WTC11 (cell line): ENCODE results near the gene GPATCH8. TPM values are rescaled to one million over a fixed set of nuclear protein-coding genes. Genes with fewer than 3 reads are reported as not detected.

Experiments
- CBFB ChIP-seq: sonication (generic); formaldehyde crosslinking; IDR thresholded peaks from 2 replicates; pipeline ENCODE4 v1.8.1; 2022; ENCODE audit warnings: mild to moderate bottlenecking, low read depth, missing genetic modification reagents
- CTCF ChIP-seq: fragments of 200-600 bp; IDR thresholded peaks from 2 replicates; pipeline ENCODE4 v1.8.0; 2022; ENCODE audit warnings: antibody characterized with exemption
- E2F5 ChIP-seq: sonication (generic); formaldehyde crosslinking; IDR thresholded peaks from 2 replicates; pipeline ENCODE4 v1.8.1; 2022; ENCODE audit warnings: mild to moderate bottlenecking, moderate library complexity, missing genetic modification reagents
- ELF4 ChIP-seq: sonication (generic); formaldehyde crosslinking; IDR thresholded peaks from 2 replicates; pipeline ENCODE4 v1.8.1; 2022; ENCODE audit warnings: low read depth, mild to moderate bottlenecking, moderate library complexity, missing genetic modification reagents
- FOXK1 ChIP-seq: sonication (generic); formaldehyde crosslinking; IDR thresholded peaks from 2 replicates; pipeline ENCODE4 v1.8.0; 2022; ENCODE audit warnings: mild to moderate bottlenecking, moderate library complexity, missing genetic modification reagents
- FOXP1 ChIP-seq: sonication (generic); formaldehyde crosslinking; IDR thresholded peaks from 2 replicates; pipeline ENCODE4 v1.8.0; 2022; ENCODE audit warnings: missing genetic modification reagents, mild to moderate bottlenecking, moderate library complexity, borderline replicate concordance
- GABPB1 ChIP-seq: sonication (generic); formaldehyde crosslinking; IDR thresholded peaks from 2 replicates; pipeline ENCODE4 v1.8.1; 2023; ENCODE audit warnings: mild to moderate bottlenecking, missing genetic modification reagents
- KAT7 ChIP-seq: sonication (generic); formaldehyde crosslinking; IDR thresholded peaks from 2 replicates; pipeline ENCODE4 v1.8.1; 2023; ENCODE audit warnings: missing genetic modification reagents, mild to moderate bottlenecking, borderline replicate concordance
- MLX ChIP-seq: sonication (generic); formaldehyde crosslinking; IDR thresholded peaks from 2 replicates; pipeline ENCODE4 v1.8.1; 2023; ENCODE audit warnings: mild to moderate bottlenecking, missing genetic modification reagents, moderate library complexity
- MXD4 ChIP-seq: fragments of 250-450 bp; sonication (Bioruptor Pico); IDR thresholded peaks from 2 replicates; pipeline ENCODE4 v1.8.0; 2021; ENCODE audit warnings: mild to moderate bottlenecking, moderate library complexity, borderline replicate concordance
- NFE2L1 ChIP-seq: sonication (generic); formaldehyde crosslinking; IDR thresholded peaks from 2 replicates; pipeline ENCODE4 v1.8.1; 2023; ENCODE audit warnings: missing genetic modification reagents
- NR1H2 ChIP-seq: sonication (generic); formaldehyde crosslinking; IDR thresholded peaks from 2 replicates; pipeline ENCODE4 v1.9.0; 2021; ENCODE audit warnings: mild to moderate bottlenecking, moderate library complexity, missing genetic modification reagents
- NR2C2 ChIP-seq: sonication (generic); formaldehyde crosslinking; IDR thresholded peaks from 2 replicates; pipeline ENCODE4 v1.8.0; 2022; ENCODE audit warnings: mild to moderate bottlenecking, missing genetic modification reagents
- SMAD4 ChIP-seq: sonication (generic); formaldehyde crosslinking; IDR thresholded peaks from 2 replicates; pipeline ENCODE4 v1.8.0; 2022; ENCODE audit warnings: mild to moderate bottlenecking, missing genetic modification reagents
- SP1 ChIP-seq: sonication (generic); formaldehyde crosslinking; conservative IDR thresholded peaks from 2 replicates; pipeline ENCODE4 v1.8.1; 2022; ENCODE audit warnings: missing genetic modification reagents
- TEAD4 ChIP-seq: sonication (generic); formaldehyde crosslinking; IDR thresholded peaks from 2 replicates; pipeline ENCODE4 v1.8.0; 2022; ENCODE audit warnings: mild to moderate bottlenecking, missing genetic modification reagents
- ZNF219 ChIP-seq: sonication (generic); formaldehyde crosslinking; IDR thresholded peaks from 2 replicates; pipeline ENCODE4 v1.8.0; 2023; ENCODE audit warnings: missing genetic modification reagents, mild to moderate bottlenecking, borderline replicate concordance
- ZNF416 ChIP-seq: fragments of 250-450 bp; sonication (Bioruptor Pico); IDR thresholded peaks from 2 replicates; pipeline ENCODE4 v1.9.0; 2021; ENCODE audit warnings: mild to moderate bottlenecking, inconsistent platforms
- ZNF671 ChIP-seq: fragments of 250-450 bp; sonication (Bioruptor Pico); IDR thresholded peaks from 2 replicates; pipeline ENCODE4 v1.8.0; 2021; ENCODE audit warnings: mild to moderate bottlenecking
- ZSCAN18 ChIP-seq: fragments of 250-450 bp; sonication (Bioruptor Pico); IDR thresholded peaks from 2 replicates; pipeline ENCODE4 v2.1.2; 2022; ENCODE audit warnings: mild to moderate bottlenecking, moderate library complexity
- total RNA-seq: library from RNA; stranded (reverse); gene quantifications from 3 replicates; pipeline ENCODE4 v1.2.3, GENCODE V29; 2021
- TF ChIP-seq, protein P1 (sequence below): sonication (generic); formaldehyde crosslinking; IDR thresholded peaks from 2 replicates; pipeline ENCODE4 v1.8.0; 2022; ENCODE audit warnings: mild to moderate bottlenecking, missing genetic modification reagents
- TF ChIP-seq, protein P2 (sequence below): sonication (generic); formaldehyde crosslinking; IDR thresholded peaks from 2 replicates; pipeline ENCODE4 v1.8.0; 2022; ENCODE audit warnings: missing genetic modification reagents
- TF ChIP-seq, protein P3 (sequence below): sonication (generic); formaldehyde crosslinking; IDR thresholded peaks from 2 replicates; pipeline ENCODE4 v1.8.0; 2022; ENCODE audit warnings: mild to moderate bottlenecking, missing genetic modification reagents

The GPATCH8 gene
- total RNA-seq, 1 experiment from 2014 or later = 51.9 TPM

DNA sequence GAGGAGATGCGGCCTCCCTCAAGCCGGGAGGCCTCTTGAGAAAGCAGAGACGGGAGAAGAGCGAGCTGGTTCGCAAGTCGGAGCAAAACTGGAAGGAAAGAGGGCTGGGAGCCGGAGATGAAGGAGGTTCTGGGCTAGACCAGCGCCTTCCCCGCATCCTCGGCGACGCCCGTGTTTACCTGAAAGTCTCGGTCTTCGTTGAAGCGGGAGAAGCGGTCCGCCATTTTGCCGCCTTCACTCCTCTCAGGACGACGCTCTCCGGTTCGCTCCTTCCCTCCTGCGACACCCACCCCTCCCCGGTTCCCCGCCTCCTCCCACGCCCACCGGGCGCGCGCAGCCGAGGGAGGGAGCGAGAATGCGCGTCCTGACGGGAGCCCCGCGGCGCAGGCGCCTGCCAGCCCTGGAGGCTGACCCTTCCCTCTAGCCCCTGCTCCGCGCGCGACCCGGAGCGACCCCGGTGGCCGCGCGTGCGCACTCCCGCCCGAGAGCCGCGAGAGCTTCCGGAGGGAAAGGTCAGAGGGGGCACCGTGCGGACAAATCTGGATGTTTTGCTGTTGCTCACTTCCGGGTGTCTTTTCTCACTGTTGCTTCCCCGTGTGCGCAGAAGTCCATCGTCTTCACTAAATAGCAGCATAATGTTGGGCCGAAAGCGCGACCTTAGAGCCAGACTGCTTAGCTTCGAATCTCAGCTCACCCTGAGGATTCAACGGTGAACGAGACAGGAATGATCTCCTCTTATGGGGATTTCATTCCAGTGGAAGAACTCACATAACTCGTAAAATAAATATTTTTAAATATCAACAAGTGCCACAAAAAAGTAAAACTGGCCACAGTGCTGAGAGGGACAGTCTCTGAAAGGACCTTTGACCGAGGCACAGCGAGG is at the start of gene GPATCH8 (continued):
- TF ChIP-seq ELF4 (CRISPR knock-in tag) = no peak
- no peak for TF ChIP-seq NR1H2 (CRISPR knock-in tag)
- peak; percentile 91 for TF ChIP-seq FOXK1 (CRISPR knock-in tag)
- TF ChIP-seq, protein P1, sequence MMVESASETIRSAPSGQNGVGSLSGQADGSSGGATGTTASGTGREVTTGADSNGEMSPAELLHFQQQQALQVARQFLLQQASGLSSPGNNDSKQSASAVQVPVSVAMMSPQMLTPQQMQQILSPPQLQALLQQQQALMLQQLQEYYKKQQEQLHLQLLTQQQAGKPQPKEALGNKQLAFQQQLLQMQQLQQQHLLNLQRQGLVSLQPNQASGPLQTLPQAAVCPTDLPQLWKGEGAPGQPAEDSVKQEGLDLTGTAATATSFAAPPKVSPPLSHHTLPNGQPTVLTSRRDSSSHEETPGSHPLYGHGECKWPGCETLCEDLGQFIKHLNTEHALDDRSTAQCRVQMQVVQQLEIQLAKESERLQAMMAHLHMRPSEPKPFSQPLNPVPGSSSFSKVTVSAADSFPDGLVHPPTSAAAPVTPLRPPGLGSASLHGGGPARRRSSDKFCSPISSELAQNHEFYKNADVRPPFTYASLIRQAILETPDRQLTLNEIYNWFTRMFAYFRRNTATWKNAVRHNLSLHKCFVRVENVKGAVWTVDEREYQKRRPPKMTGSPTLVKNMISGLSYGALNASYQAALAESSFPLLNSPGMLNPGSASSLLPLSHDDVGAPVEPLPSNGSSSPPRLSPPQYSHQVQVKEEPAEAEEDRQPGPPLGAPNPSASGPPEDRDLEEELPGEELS (CRISPR knock-in tag) = no peak
- TF ChIP-seq, protein P2, sequence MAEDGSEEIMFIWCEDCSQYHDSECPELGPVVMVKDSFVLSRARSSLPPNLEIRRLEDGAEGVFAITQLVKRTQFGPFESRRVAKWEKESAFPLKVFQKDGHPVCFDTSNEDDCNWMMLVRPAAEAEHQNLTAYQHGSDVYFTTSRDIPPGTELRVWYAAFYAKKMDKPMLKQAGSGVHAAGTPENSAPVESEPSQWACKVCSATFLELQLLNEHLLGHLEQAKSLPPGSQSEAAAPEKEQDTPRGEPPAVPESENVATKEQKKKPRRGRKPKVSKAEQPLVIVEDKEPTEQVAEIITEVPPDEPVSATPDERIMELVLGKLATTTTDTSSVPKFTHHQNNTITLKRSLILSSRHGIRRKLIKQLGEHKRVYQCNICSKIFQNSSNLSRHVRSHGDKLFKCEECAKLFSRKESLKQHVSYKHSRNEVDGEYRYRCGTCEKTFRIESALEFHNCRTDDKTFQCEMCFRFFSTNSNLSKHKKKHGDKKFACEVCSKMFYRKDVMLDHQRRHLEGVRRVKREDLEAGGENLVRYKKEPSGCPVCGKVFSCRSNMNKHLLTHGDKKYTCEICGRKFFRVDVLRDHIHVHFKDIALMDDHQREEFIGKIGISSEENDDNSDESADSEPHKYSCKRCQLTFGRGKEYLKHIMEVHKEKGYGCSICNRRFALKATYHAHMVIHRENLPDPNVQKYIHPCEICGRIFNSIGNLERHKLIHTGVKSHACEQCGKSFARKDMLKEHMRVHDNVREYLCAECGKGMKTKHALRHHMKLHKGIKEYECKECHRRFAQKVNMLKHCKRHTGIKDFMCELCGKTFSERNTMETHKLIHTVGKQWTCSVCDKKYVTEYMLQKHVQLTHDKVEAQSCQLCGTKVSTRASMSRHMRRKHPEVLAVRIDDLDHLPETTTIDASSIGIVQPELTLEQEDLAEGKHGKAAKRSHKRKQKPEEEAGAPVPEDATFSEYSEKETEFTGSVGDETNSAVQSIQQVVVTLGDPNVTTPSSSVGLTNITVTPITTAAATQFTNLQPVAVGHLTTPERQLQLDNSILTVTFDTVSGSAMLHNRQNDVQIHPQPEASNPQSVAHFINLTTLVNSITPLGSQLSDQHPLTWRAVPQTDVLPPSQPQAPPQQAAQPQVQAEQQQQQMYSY (CRISPR knock-in tag) = no peak
- peak; percentile 84; the same call in 1 of the 2 replicates for TF ChIP-seq E2F5 (CRISPR knock-in tag)
- TF ChIP-seq, protein P3, sequence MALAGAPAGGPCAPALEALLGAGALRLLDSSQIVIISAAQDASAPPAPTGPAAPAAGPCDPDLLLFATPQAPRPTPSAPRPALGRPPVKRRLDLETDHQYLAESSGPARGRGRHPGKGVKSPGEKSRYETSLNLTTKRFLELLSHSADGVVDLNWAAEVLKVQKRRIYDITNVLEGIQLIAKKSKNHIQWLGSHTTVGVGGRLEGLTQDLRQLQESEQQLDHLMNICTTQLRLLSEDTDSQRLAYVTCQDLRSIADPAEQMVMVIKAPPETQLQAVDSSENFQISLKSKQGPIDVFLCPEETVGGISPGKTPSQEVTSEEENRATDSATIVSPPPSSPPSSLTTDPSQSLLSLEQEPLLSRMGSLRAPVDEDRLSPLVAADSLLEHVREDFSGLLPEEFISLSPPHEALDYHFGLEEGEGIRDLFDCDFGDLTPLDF (CRISPR knock-in tag) = no peak
- peak; percentile 21 for TF ChIP-seq GABPB1 (CRISPR knock-in tag)
- no peak for TF ChIP-seq MLX (CRISPR knock-in tag)
- TF ChIP-seq CTCF = no peak
- no peak for TF ChIP-seq NFE2L1 (CRISPR knock-in tag)
- TF ChIP-seq SP1 (CRISPR knock-in tag) = peak; percentile 83
- peak; percentile 52; the same call in 1 of the 2 replicates for TF ChIP-seq ZNF416
- no peak for TF ChIP-seq MXD4 (CRISPR knock-in tag)
- 0 out of 2 replicates have a peak, but pooled peaks have one; percentile 59 for TF ChIP-seq KAT7 (CRISPR knock-in tag)
- no peak for TF ChIP-seq ZNF671 (CRISPR knock-in tag)
- 0 out of 2 replicates have a peak, but pooled peaks have one; percentile 0 for TF ChIP-seq SMAD4 (CRISPR knock-in tag)
- TF ChIP-seq CBFB (CRISPR knock-in tag) = no peak
- TF ChIP-seq ZSCAN18 (CRISPR knock-in tag) = no peak
- no peak for TF ChIP-seq ZNF219 (CRISPR knock-in tag)
- peak; percentile 95 for TF ChIP-seq NR2C2 (CRISPR knock-in tag)
- peak; percentile 66; the same call in 1 of the 2 replicates for TF ChIP-seq FOXP1 (CRISPR knock-in tag)
- 0 out of 2 replicates have a peak, but pooled peaks have one; percentile 33 for TF ChIP-seq TEAD4
